Suppressor macrophage (primary cell): Measurements from ENCODE around the gene ARPIN.
"Not testable (repeated sequence)": the region's sequence is repeated elsewhere in the genome, so short reads cannot be mapped to it uniquely, and the experiment has no call there.

Source experiments
- DNase-seq, 4 experiments: peaks; one replicate each; pipeline ENCODE4 v3.0.0-alpha.2; 2020 to 2022
- total RNA-seq, 17 experiments: gene quantifications; one replicate each; lab custom pipeline; 2026; ENCODE audit warnings: mixed read lengths in 6 of 17, inconsistent platforms in 3 of 17; lab: John Stamatoyannopoulos, UW

Gene ARPIN
- total RNA-seq, result 1.1 to 69.8 (median 17.8) reads per million in 17 experiments

DNA sequence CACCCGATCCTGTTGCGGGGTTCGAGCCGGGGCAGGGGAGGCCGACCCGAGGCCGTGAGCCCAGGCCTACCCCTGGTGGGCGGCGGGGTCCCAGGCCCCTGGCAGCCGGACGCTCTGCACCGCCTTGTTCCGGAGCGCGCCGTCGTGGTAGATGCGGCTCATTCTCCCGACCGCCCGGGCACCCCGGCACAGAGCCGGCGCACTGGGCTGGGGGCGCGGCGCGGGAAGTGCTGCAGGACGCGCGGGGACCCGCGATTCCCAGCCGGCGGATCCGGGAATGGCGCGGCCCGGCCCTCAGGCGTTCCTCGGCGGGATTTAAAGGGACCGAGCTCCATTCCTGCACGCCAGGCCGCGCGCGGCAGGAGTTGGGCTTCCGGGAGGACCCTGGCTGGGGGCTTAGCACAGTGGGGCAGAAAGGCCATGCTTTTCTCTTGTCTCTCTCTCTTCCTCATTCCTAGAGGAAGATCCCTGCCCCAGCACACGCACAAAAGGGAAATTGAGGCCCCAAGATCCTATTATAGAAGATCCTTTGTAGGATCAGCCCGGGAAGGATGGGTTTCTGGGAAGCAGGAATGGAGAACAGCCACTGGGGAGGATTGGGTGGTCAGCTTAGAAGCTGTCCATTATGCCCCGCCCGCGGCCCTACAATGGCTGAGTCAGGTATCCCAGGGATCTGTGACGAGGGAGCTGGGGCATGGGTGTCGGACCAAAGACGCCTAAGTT, at the start of gene ARPIN:
Gene ARPIN, minus strand, starts transcription at position 279 of the 723 bp plus-strand sequence. Its CDS starts 117 bp downstream, at position 162.
- peak; percentile 25 to 74 (median 50) for DNase-seq

DNA sequence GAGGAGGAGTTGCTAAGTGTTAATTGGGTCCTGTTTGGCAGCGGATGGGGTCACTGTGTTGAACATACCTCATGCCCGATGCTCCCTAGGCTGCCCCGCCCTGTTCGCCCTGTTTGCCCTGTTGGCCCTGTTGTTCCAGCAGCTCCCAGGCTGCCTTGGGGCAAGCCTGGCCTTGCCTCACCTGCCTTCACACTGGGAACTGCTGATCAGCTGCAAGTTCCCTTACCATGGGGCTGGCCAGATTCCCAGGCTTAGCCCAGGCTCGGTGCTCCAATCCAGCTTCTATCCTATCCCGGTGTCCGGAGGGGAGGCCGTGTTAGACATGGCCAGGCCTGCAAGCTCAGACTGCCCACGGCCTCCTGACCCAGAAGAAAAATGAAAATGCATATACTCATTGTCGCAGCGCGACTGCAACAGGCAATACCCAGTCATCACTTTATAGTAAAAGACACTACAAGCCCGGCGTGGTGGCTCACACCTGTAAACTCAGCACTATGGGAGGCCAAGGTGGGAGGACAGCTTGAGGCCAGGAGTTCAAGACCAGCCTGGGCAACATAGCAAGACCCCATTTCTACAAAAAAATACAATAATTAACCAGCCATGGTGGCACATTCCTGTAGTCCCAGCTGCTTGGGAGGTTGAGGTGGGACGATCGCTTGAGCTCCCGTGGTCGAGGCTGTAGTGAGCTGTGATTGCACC, 45.5 kb upstream of the ARPIN start:
- no peak for DNase-seq

DNA sequence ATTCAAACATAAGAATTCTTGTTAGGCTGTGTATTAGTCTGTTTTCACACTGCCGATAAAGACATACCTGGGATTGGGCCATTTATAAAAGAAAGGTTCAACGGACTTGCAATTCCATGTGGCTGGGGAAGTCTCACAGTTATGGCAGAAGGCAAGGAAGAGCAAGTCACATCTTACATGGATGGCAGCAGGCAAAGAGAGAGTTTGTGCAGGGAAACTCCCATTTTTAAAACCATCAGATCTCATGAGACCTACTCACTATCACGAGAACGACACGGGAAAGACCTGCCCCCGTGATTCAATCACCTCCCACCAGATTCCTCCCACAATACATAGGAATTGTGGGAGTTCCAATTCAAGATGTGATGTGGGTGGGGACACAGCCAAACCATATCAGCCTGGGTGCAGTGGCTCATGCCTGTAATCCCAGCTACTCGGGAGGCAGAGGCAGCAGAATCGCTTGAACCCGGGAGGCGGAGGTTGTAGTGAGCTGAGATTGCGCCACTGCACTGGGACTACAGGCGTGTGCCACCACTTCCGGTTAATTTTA, 42.8 kb upstream of the ARPIN start:
- not testable (repeated sequence) for DNase-seq

DNA sequence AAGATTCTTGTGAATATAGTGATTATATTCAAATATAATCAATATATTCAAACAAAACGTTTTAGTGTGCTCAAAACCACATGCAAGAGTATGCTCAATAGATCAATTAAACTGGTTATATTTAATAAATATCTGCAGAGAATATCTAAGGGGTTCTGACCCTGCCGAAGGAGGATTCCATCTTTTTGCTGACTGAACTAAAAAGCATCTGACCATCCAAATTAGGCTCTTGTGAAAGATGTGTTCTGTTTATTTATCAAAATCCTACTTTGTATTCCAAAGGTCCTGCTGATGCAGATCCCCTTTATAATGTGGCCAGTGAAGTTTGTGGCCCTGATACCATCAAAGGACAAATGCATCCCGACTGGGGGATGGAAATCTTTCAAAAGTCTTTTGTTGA, 41.8 kb upstream of the ARPIN start:
- no peak for DNase-seq

DNA sequence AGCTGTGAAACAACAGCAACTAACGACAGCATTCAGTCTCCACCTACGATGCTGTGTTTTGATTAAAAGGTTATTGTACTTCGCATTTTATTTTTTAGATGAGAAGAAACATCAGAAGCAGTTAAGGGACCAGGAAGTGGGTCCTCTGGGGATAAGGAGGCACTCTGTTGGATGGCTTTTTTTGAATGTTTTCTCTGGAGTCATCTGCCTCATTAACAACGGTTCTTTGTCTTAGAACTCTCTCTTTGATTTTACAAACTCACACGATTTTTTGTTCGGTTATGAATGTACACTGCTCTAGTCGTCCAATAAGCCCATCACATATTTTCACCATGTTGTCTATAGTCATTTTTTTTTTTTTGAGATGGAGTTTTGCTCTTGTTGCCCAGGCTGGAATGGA, 36.0 kb upstream of the ARPIN start:
- no peak for DNase-seq

DNA sequence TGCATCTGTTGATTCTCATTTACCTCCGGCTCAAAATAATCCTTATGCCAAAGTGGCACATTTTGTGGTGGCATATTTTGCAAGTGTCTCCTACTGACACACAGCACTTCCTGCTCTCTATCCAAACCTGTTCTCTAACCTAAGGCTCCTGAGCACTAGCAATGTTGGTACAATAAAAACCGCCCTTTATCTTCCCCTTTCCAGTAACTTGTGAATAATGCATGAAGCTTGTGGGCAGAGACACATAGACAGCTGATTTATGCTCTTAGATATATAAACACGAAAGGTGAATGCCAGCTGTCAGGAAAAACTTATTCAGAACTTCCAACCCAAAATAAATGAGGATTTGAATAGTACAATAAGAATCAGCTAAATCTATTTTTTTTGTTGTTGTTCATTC, 34.6 kb upstream of the ARPIN start:
- DNase-seq, result no peak

DNA sequence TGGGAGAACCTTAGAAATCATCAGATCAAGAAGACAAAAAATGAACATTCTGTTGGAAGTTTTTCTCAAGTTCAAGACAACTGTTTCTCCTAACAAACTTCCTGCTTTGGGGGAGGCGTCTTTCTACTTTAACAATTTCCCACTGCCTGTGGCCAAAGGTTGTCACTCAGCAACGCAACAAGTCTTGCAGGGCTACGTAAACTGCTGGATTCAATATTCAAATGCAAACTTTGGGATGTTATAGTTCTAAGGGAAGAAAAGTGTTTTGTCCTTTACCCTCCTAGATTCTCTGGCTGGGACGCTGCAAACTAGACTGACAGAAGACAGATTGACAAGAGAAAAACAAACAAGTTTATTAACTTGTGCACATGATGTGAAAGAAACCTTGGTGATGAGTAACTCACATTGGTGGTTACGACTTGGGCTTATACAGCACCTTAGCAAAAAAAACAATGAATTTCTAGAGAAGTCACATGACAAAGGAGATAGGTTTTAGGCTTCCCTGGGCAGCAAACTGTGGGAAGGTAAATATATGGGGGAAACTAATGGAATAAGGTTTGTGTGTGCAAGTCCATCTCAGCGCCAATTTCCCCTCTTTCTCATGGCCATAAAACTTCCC, 34.0 kb upstream of the ARPIN start:
- DNase-seq, result no peak

DNA sequence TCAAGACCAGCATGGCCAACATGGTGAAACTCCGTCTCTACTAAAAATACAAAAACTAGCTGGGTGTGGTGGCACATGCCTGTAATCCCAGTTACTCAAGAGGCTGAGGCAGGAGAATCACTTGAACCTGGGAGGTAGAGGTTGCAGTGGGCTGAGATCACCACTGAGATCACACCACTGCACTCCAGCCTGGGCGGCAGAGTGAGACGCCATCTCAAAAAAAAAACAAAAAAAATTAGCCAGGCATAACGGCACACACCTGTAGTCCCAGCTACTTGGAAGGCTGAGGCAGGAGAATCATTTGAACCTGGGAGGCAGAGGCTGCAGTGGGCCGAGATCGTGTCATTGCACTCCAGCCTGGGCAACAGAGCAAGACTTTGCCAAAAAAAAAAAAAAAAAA, 31.0 kb upstream of the ARPIN start:
- DNase-seq, result not testable (repeated sequence)

DNA sequence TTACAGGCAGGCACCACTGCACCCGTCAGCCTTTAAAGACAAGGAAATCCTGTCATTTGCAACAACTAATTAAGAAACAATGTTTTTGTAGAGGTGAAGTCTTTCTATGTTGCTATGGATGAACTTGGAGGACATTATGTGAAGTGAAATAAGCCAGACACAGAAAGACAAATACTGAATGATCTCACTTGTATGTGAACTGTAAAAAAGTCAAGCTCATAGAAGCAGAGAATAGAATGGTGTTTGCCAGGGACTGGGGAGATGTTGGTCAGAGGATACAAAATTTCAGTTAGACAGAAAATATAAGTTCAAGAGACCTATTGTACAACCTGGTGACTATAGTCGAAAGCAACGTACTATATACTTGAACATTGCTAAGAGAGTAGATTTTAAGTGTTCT, 27.2 kb upstream of the ARPIN start:
- DNase-seq, result no peak

DNA sequence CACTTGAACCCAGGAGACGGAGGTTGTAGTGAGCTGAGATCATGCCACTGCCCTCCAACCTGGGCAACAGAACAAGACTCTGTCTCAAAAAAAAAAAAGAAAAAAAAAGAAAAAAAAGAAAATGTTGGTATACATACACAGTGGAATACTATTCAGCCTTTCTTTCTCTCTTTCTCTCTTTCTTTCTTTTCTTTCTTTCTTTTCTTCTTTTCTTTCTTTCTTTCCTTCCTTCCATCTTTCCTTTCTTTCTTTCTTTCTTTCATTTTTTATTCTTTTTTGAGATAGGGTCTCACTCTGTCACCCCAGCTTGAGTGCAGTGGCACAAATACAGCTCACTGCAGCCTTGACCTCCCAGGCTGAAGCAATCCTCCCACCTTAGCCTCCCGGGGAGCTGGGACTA, 26.6 kb upstream of the ARPIN start:
- DNase-seq, result not testable (repeated sequence)

DNA sequence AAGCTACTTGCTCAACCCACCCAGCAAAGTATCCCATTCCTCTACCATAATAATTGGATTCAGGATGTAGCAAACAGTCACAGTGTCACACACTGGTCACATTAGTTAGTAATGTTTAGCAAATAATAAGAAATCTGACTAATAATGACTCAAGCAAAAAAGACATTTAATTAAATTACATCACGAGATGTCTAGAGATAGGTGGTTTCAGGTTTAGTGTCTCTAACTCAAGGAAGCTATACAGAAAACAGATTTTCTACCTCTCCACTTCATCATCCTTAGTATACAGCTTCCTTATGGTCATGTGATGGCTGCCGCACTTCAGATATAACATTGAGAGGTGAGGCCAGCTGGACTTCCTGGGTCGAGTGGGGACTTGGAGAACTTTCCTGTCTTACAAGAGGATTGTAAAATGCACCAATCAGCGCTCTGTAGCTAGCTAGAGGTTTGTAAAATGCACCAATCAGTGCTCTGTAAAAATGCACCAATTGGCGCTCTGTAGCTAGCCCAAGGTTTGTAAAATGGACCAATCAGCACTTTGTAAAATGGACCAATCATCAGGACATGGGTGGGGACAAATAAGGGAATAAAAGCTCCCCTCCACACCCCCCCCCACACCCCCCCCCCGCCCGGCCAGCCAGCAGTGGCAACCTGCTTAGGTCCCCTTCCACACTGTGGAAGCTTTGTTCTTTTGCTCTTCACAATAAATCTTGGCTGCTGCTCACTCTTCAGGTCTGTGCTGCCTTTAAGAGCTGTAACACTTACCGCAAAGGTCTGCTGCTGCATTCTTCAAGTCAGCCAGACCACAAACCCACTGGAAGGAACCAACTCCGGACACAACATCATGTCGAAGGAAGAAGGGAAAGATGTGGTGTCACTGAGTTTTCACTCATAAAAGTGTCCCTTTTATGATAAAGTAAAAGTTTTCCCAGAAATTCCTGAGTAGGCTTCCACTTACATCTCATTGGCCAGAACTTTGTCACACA, 24.9 kb upstream of the ARPIN start:
- DNase-seq, result peak in 3 of 4 experiments; percentile 6 to 31 (median 27)

DNA sequence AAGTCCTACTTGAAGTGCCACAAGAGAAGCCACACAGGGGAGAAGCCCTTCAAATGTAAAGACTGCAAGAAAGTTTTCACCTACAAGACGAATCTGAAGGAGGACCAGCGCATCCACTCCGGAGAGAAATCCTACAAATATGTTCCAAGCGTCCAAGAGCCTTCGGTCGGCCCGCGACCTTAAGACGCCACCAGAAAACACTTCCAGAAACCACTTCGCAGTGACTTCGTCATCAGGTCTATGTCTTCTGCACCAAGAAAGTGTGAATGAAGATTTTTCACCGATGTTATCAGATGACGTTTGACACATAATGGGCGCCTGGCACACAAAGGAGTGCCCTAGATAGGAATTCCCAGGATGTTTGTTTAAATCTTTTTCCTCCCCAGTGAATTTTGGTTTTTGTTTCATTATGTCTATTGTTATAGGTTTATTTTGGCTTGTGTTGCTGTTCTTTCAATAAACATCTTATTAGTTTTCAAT, 24.1 kb upstream of the ARPIN start:
- DNase-seq, result no peak

DNA sequence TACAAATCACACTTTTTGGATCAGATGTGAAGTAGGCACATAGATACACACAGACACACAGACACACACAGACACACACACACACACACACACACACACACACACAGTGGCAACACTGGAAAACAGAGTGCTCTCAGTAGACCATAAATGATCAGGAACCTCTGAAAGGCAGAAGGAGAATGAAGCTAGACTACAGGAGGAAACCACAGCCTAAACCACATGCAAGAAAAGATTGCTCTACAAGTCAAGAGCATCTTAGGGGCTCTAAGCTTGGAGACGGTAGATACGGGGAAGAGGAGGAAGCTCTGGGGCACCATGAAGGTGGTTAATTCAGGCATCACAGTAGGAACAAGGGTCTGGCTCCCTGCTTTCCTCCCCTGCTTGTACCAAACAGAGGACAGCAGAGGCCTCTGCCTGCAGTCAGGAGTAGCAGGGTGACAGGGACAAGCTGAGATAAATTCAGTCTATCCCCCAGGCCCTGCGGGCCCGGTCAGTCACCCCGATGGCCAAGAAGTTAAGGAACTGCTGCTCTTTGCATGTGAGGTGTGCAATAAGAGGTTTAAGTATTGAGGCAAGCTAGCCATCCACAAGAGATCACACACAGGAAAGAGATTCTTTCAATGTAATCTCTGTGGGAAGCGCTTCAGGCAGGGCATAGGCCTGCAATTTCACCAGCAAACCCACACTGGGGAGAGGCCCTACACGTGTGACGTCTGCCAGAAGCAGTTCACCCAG, 23.5 kb upstream of the ARPIN start:
- peak in 2 of 4 experiments; percentile 4 to 27 for DNase-seq

DNA sequence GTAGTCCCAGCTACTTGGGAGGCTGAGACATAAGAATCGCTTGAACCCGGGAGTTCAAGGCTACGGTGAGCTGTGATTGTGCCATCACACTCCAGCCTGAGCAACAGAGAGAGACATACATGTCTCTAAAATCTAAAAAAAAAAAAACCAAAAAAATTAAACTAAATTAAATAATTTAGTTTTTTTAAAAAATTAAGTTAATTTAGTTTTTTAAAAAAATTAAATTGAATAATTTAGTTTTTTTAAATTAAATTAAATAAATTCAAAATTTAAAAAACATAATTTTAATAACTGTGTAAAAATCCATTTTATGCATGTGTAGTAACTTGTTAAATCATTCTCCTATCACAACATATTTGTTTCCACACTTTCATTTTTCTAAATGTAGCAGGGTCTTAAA, 20.1 kb upstream of the ARPIN start:
- no peak for DNase-seq

DNA sequence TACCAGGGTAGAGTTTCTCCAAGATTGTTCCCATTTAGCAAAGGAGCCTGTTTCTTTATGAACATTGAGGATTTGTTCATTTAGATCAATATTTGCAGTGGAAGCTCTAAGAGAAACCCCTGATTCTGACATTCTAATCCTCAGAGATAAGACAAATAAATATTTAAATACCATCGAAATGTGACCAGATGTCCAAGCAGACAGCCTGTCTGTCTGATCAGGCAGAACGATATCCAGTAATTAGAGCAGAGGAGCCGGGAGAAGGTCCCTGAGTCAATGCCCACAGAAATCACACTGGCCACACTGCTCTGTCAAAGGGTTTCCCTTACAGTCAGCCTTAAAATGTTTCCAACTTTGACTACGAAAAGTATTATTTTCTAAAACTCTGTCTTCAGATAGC, 15.7 kb upstream of the ARPIN start:
- no peak for DNase-seq

DNA sequence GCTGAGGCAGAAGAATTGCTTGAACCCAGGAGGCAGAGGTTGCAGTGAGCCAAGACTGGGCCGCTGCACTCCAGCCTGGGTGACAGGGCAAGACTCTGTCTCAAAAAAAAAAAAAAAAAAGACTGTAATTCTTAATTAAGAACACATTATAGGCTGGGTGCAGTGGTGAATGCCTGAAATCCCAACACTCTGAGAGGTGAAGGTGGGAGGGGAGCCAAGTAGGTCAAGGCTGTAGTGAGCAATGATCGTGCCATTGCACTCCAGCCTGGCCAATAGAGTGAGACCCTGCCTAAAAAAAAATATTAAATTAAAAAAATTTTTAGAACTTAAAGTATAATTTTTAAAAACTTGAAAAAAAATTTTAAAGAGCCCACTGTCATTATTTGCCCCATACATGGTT, 13.4 kb upstream of the ARPIN start:
- no peak for DNase-seq

DNA sequence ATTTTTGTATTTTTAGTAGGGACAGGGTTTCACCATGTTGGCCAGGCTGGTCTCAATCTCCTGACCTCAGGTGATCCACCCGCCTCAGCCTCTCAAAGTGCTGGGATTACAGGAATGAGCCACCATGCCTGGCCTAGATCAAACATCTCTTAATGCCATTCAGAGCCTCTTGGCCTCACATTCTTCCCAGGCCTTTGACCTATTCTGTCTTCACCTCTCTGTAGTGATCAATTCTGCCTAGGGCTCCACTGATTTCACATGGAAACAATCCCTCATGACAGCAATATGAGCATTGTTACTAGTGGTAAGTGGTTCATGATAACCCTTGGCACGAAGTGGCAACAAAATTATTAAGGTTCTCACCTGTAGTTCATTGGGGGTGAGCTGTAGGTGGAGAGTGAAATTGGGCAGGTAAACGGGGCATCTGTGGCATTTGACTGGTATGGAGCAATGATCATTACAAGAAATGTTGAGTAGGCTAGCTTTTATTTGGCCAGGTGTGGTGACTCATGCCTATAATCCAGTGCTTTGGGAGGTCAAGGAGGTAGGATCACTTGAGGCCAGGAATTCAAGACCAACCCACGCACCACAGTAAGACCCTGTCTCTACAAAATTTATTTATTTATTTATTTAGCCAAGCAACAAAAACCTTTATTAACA, 4.8 kb upstream of the ARPIN start:
- DNase-seq, result no peak

DNA sequence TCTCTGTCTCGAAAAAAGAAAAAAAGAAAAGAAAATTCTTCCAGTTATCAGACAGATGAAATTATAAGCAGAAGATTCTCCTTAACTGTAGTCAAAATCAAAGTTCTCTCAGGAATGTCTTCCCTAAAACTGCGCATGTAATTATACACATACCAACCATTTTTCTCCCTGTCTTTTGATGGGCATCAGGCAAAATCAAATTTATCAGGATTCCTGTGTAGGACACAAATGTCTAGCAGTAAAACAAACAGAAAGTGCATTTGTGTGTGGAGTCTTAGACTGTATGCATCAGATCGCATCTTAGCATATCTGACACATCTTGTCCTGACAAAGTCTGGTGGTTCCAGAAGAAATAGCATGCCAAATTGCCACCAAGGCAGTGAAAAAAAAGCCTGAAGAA, 3.9 kb upstream of the ARPIN start:
- DNase-seq, result no peak

DNA sequence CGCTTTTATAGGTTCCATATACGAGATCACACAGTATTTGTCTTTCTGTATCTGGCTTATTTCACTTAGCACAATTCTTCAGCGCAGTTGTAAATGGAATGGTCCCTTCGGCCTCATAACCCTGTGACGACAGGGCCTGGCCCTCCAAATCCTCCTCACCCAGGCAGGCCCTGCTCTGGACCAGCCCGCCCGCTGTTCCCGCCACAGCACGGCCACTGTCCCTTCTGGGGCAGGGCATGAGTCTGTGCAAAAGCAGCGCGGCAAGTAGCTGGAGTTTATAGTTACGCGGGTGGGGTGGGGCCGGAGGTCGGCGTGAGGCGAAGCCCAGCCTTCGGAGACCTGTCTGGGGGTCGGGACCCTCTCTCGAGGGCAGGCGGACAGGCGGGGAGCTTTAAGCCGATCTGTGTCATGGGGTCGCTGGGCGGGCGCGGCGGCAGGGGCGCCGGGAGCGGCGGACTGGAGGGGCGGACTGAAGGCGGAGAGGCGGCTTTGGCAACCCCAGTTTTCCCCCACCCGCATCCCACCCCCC, 543 bp downstream of the ARPIN start:
- peak in 2 of 4 experiments; percentile 55 to 60 for DNase-seq

DNA sequence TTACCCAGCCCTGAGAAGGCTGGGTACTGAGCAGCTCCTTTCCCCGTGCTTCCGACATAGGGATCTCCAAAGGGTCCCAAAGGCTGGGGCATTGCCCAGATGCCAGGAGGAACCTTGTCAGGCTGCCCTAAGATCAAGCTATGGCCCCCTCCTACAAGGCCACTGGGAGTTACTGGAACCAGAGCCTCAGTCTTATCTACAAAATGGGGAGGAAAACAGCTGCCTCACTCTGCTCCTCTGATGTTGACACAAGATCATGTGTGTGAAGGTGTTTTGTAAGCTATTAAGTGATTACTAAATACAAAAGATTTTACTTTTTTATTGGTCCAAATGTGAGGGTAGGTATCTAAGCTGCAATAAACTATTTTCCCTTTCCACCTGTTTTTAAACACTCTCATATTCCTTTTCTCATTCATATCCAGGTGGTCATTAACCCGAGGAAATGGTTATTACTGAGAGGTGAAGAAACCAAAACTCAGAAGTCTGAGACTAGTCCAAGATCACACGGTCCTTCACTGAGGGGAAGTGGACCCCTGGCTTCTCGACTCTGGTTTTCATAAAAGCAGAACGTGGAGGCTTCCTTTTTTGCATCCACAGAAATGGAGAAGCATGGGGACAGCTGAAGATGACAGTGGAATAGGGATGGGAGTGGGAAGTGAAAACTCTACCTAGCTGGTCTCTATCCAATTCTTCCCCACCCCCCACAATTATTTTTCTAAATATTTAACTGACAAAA, 1.7 kb downstream of the ARPIN start:
- DNase-seq, result peak; percentile 74 to 92 (median 82)
